Measurements from ENCODE around the gene USP15. TPM values are rescaled to one million over a fixed set of nuclear protein-coding genes. Genes with fewer than 3 reads are reported as not detected.

The USP15 gene
- total and polyA plus RNA-seq, 8 donors, result 42.2 to 107 (median 48.4) TPM

- ATAC-seq (no peak), DNase-seq (no peak)
- Histone ChIP-seq H3K4me3 (no peak overlapping the region), H3K27ac (no peak overlapping the region), H3K9me3 (no peaks in the 10 kb centered on the region), H3K27me3 (no peaks in the 10 kb centered on the region), H3K4me1 (peaks cover 0 to 29% of the 10 kb centered on the region in 2 donors), H3K36me3 (no peaks in the 10 kb centered on the region)
- no peak for TF ChIP-seq CTCF (IDR thresholded peaks at IDR 0.05)
- intact Hi-C loops (cut with DNase I), result no loop called here
These were observed 11.3 kb upstream of the USP15 start for GRCh38 chr12:62248873-62249272.

GRCh38 chr12:62249419-62249818, 10.8 kb upstream of the USP15 start:
- no peak for TF ChIP-seq CTCF (IDR thresholded peaks at IDR 0.05)
- Histone ChIP-seq H3K4me3 (no peak overlapping the region), H3K27ac (no peak overlapping the region), H3K36me3 (no peaks in the 10 kb centered on the region), H3K9me3 (no peaks in the 10 kb centered on the region), H3K4me1 (peaks cover 0 to 29% of the 10 kb centered on the region in 2 donors), H3K27me3 (no peaks in the 10 kb centered on the region)
- intact Hi-C loops (cut with DNase I), result no loop called here
- no peak for DNase-seq
- ATAC-seq, result no peak

GRCh38 chr12:62250671-62251608, 9.3 kb upstream of the USP15 start:
- Histone ChIP-seq H3K36me3 (no peaks in the 10 kb centered on the region), H3K27me3 (no peaks in the 10 kb centered on the region), H3K9me3 (no peaks in the 10 kb centered on the region), H3K4me1 (peaks cover 0 to 29% of the 10 kb centered on the region in 2 donors), H3K27ac (peak overlapping the region in 1 of 2 donors; percentile 54), H3K4me3 (no peak overlapping the region)
- intact Hi-C loops (cut with DNase I), result no loop called here
- DNase-seq (no peak), ATAC-seq (peak; percentile 78)
- no peak for TF ChIP-seq CTCF (IDR thresholded peaks at IDR 0.05)

GRCh38 chr12:62251609-62251958, 8.6 kb upstream of the USP15 start:
- Histone ChIP-seq H3K4me1 (peaks cover 0 to 33% of the 10 kb centered on the region in 2 donors), H3K4me3 (no peak overlapping the region), H3K27me3 (no peaks in the 10 kb centered on the region), H3K27ac (peak overlapping the region in 1 of 2 donors; percentile 54), H3K9me3 (no peaks in the 10 kb centered on the region), H3K36me3 (no peaks in the 10 kb centered on the region)
- intact Hi-C loops (cut with DNase I), result no loop called here
- DNase-seq, result no peak
- no peak for TF ChIP-seq CTCF (IDR thresholded peaks at IDR 0.05)
- no peak for ATAC-seq

- intact Hi-C loops (cut with DNase I), result no loop called here
- no peak for TF ChIP-seq CTCF (IDR thresholded peaks at IDR 0.05)
These were observed 7.6 kb upstream of the USP15 start for GRCh38 chr12:62252576-62252975.

More at GRCh38 chr12:62252576-62252975, 7.6 kb upstream of the USP15 start:
- ATAC-seq (no peak), DNase-seq (no peak)
- Histone ChIP-seq H3K4me3 (no peak overlapping the region), H3K36me3 (no peaks in the 10 kb centered on the region), H3K27ac (peak overlapping the region in 1 of 2 donors; percentile 54), H3K27me3 (no peaks in the 10 kb centered on the region), H3K9me3 (no peaks in the 10 kb centered on the region), H3K4me1 (peaks cover 0 to 43% of the 10 kb centered on the region in 2 donors)
